ENCODE data around the gene MAN2A1. TPM values are rescaled to one million over a fixed set of nuclear protein-coding genes. Genes with fewer than 3 reads are reported as not detected.
A peak's percentile ranks its signal among the peaks of the same experiment; 100 is the strongest.

MAN2A1 gene
- polyA plus RNA-seq, 1 donor (not counting 4 experiments of a cell fraction or from before 2014, with no cell fraction given), result 63.8 TPM

DNA sequence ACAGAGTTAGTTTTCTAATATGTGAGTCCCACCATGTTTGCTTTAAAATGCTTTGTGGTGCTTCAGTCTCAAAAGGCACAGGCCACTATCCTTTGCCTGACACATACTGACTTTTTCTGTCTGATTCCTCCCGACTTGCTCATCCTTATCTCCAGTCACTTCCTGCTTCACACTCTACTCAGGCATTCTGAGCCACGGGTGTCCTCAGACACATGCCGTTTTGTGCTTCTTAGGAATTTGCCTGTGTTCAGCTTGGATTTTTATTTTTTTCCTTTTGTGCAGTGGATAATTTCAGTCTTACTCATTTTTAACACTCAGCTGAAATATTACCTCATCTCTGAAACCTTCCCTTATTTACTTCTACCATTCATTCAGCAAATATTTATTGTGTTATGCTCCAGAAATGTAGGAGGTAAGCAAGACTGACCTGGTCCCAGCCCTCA lies 54.1 kb downstream of the MAN2A1 start:
- Histone ChIP-seq H3K4me3 (ENCODE audit: control insufficient read depth in 2 of 3, extremely low read depth in 1 of 3, insufficient read depth in 2 of 3, low read depth in 1 of 3, low read length in 3 of 3) (no peak overlapping the region), H3K79me2 (ENCODE audit: control insufficient read depth, insufficient read depth, low read length) (peaks cover 45% of the 10 kb centered on the region), H3K27ac (ENCODE audit: control insufficient read depth, insufficient read depth, low read length) (peak overlapping the region; percentile 64), H3K4me2 (ENCODE audit: control insufficient read depth, extremely low read depth, insufficient read depth, low read depth, low read length) (peak overlapping the region; percentile 64), H4K20me1 (ENCODE audit: control insufficient read depth, extremely low read depth, insufficient read depth, low read length) (no peaks in the 10 kb centered on the region), H3K9me3 (ENCODE audit: control insufficient read depth, low read depth, low read length) (no peaks in the 10 kb centered on the region), H3K9me1 (ENCODE audit: control insufficient read depth, extremely low read depth, insufficient read depth, low read length) (peaks cover 3% of the 10 kb centered on the region), H3K36me3 (ENCODE audit: control insufficient read depth in 2 of 2, extremely low read depth in 1 of 2, insufficient read depth in 2 of 2, low read length in 2 of 2) (no peaks in the 10 kb centered on the region), H3K4me1 (ENCODE audit: control insufficient read depth, extremely low read depth, insufficient read depth, low read length) (peaks cover 45% of the 10 kb centered on the region), H3K9ac (ENCODE audit: control insufficient read depth, extremely low read depth, insufficient read depth, low read length) (no peak overlapping the region), H2AFZ (ENCODE audit: control insufficient read depth, low read length) (no peak overlapping the region), H3K27me3 (ENCODE audit: control insufficient read depth, extremely low read depth, insufficient read depth, low read length) (no peaks in the 10 kb centered on the region)
- DNase-seq (ENCODE audit: low read depth, low spot score), result peak; percentile 52
- peak; percentile 77 for FAIRE-seq
- dilution Hi-C loops (cut with MboI; ENCODE audit: extremely low pct_ligation_motif_present, low sequenced_read_pairs), result no loop called here
- TF ChIP-seq CTCF (optimal IDR thresholded peaks at IDR 0.05 in 1 of 3, IDR thresholded peaks at IDR 0.05 in 1 of 3, conservative IDR thresholded peaks at IDR 0.05 in 1 of 3; ENCODE audit: extremely low read depth in 1 of 3, insufficient read depth in 2 of 3, low read length in 3 of 3) (no peak), EZH2 (IDR thresholded peaks at IDR 0.05; ENCODE audit: low read length) (no peak)

- TF ChIP-seq CTCF (optimal IDR thresholded peaks at IDR 0.05 in 1 of 3, IDR thresholded peaks at IDR 0.05 in 1 of 3, conservative IDR thresholded peaks at IDR 0.05 in 1 of 3; ENCODE audit: extremely low read depth in 1 of 3, insufficient read depth in 2 of 3, low read length in 3 of 3) (no peak), EZH2 (IDR thresholded peaks at IDR 0.05; ENCODE audit: low read length) (no peak)
- Histone ChIP-seq H3K4me2 (ENCODE audit: control insufficient read depth, extremely low read depth, insufficient read depth, low read depth, low read length) (peak overlapping the region; percentile 55), H3K79me2 (ENCODE audit: control insufficient read depth, insufficient read depth, low read length) (peaks cover 45% of the 10 kb centered on the region), H3K4me1 (ENCODE audit: control insufficient read depth, extremely low read depth, insufficient read depth, low read length) (peaks cover 44% of the 10 kb centered on the region), H3K9me1 (ENCODE audit: control insufficient read depth, extremely low read depth, insufficient read depth, low read length) (peaks cover 3% of the 10 kb centered on the region), H3K27ac (ENCODE audit: control insufficient read depth, insufficient read depth, low read length) (peak overlapping the region; percentile 64), H3K27me3 (ENCODE audit: control insufficient read depth, extremely low read depth, insufficient read depth, low read length) (no peaks in the 10 kb centered on the region), H3K9me3 (ENCODE audit: control insufficient read depth, low read depth, low read length) (no peaks in the 10 kb centered on the region), H4K20me1 (ENCODE audit: control insufficient read depth, extremely low read depth, insufficient read depth, low read length) (no peaks in the 10 kb centered on the region), H3K9ac (ENCODE audit: control insufficient read depth, extremely low read depth, insufficient read depth, low read length) (peak overlapping the region; percentile 4), H2AFZ (ENCODE audit: control insufficient read depth, low read length) (no peak overlapping the region), H3K36me3 (ENCODE audit: control insufficient read depth in 2 of 2, extremely low read depth in 1 of 2, insufficient read depth in 2 of 2, low read length in 2 of 2) (no peaks in the 10 kb centered on the region), H3K4me3 (ENCODE audit: control insufficient read depth in 2 of 3, extremely low read depth in 1 of 3, insufficient read depth in 2 of 3, low read depth in 1 of 3, low read length in 3 of 3) (no peak overlapping the region)
- dilution Hi-C loops (cut with MboI; ENCODE audit: extremely low pct_ligation_motif_present, low sequenced_read_pairs), result no loop called here
- DNase-seq (ENCODE audit: low read depth, low spot score) (no peak), FAIRE-seq (peak; percentile 29)
Measured at GRCh38 chr5:109744261-109744660, 54.5 kb downstream of the MAN2A1 start.

Measured in keratinocyte (primary cell).